BE2C (cell line): Measurements from ENCODE around the gene HEBP1.

Experiments
- DNase-seq: peaks from one replicate; pipeline ENCODE4 v3.0.0-alpha.2; 2020
- H3K27me3 ChIP-seq: fragments of 250-450 bp; sonication (Bioruptor Pico); 2 replicates; pipeline ENCODE4 v1.5.1; 2020; ENCODE audit warnings: mild to moderate bottlenecking
- H3K36me3 ChIP-seq: fragments of 250-450 bp; sonication (Bioruptor Pico); 2 replicates; pipeline ENCODE4 v1.5.1; 2020; ENCODE audit warnings: mild to moderate bottlenecking
- H3K4me1 ChIP-seq: fragments of 250-450 bp; sonication (Bioruptor Pico); 2 replicates; pipeline ENCODE4 v1.5.1; 2020
- H3K4me3 ChIP-seq: 2 replicates; pipeline ENCODE4 v1.5.1; 2011; ENCODE audit warnings: low read depth, low read length
- H3K9me3 ChIP-seq: fragments of 250-450 bp; sonication (Bioruptor Pico); 2 replicates; pipeline ENCODE4 v1.5.1; 2020
- CTCF ChIP-seq: IDR thresholded peaks from 2 replicates; pipeline ENCODE4 v1.5.1; 2012; ENCODE audit warnings: mild to moderate bottlenecking, low read depth, low read length

The HEBP1 gene

GRCh38 chr12:13007496-13008233 is 7.6 kb upstream of the HEBP1 start:
- no peak for TF ChIP-seq CTCF
- no peak for DNase-seq

GRCh38 chr12:13005649-13006048 is 5.6 kb upstream of the HEBP1 start:
- Histone ChIP-seq H3K27me3 (peaks cover 15% of the 10 kb centered on the region), H3K9me3 (no peaks in the 10 kb centered on the region), H3K36me3 (no peaks in the 10 kb centered on the region), H3K4me1 (no peaks in the 10 kb centered on the region), H3K4me3 (no peak overlapping the region)
- no peak for TF ChIP-seq CTCF
- DNase-seq, result no peak

More at GRCh38 chr12:13007496-13008233, 7.6 kb upstream of the HEBP1 start:
- Histone ChIP-seq H3K4me1 (no peaks in the 10 kb centered on the region), H3K4me3 (no peak overlapping the region), H3K36me3 (no peaks in the 10 kb centered on the region), H3K9me3 (no peaks in the 10 kb centered on the region), H3K27me3 (peaks cover 9% of the 10 kb centered on the region)

- TF ChIP-seq CTCF, result no peak
- H3K4me1 ChIP-seq, result no peaks in the 10 kb centered on the region
Observed at GRCh38 chr12:13004986-13005385, 4.9 kb upstream of the HEBP1 start.

GRCh38 chr12:13004361-13004760 is 4.3 kb upstream of the HEBP1 start:
- H3K4me3 ChIP-seq, result no peak overlapping the region
- peaks cover 17% of the 10 kb centered on the region for H3K27me3 ChIP-seq
- DNase-seq, result no peak
- no peak for TF ChIP-seq CTCF
- H3K4me1 ChIP-seq, result no peaks in the 10 kb centered on the region
- H3K36me3 ChIP-seq, result no peaks in the 10 kb centered on the region
- no peaks in the 10 kb centered on the region for H3K9me3 ChIP-seq

More at GRCh38 chr12:13004986-13005385, 4.9 kb upstream of the HEBP1 start:
- Histone ChIP-seq H3K9me3 (no peaks in the 10 kb centered on the region), H3K36me3 (no peaks in the 10 kb centered on the region), H3K27me3 (peaks cover 17% of the 10 kb centered on the region), H3K4me3 (no peak overlapping the region)
- no peak for DNase-seq

- H3K4me1 ChIP-seq, result no peaks in the 10 kb centered on the region
- peaks cover 17% of the 10 kb centered on the region for H3K27me3 ChIP-seq
- DNase-seq, result no peak
- H3K4me3 ChIP-seq, result no peak overlapping the region
- TF ChIP-seq CTCF, result no peak
- no peaks in the 10 kb centered on the region for H3K36me3 ChIP-seq
- no peaks in the 10 kb centered on the region for H3K9me3 ChIP-seq
Observed at GRCh38 chr12:13002301-13003097, 2.4 kb upstream of the HEBP1 start.

- DNase-seq, result no peak
- no peaks in the 10 kb centered on the region for H3K9me3 ChIP-seq
- H3K4me3 ChIP-seq, result peak overlapping the region; percentile 63
- no peaks in the 10 kb centered on the region for H3K4me1 ChIP-seq
- no peak for TF ChIP-seq CTCF
- H3K36me3 ChIP-seq, result no peaks in the 10 kb centered on the region
- peaks cover 17% of the 10 kb centered on the region for H3K27me3 ChIP-seq
Observed at GRCh38 chr12:13001775-13002040, 1.6 kb upstream of the HEBP1 start.
